CD4-positive, alpha-beta T cell treated with Interleukin-2 at 100 ng/mL for 4 hours (primary cell): ENCODE data around the gene TPRG1.

ENCODE experiments used
- DNase-seq: peaks from one replicate; pipeline ENCODE4 v3.0.0-alpha.2; 2020; ENCODE audit warnings: low spot score

The TPRG1 gene

GRCh38 chr3:189232790-189233189 lies 61.0 kb downstream of the TPRG1 start:
- DNase-seq: no peak

GRCh38 chr3:189233225-189233858 lies 61.6 kb downstream of the TPRG1 start:
- no peak for DNase-seq

- DNase-seq: no peak
Observed at GRCh38 chr3:189235214-189235613, 63.4 kb downstream of the TPRG1 start.

GRCh38 chr3:189236352-189236751 lies 64.6 kb downstream of the TPRG1 start:
- no peak for DNase-seq

- no peak for DNase-seq
Observed at GRCh38 chr3:189237526-189237925, 65.8 kb downstream of the TPRG1 start.

GRCh38 chr3:189238071-189238470 lies 66.3 kb downstream of the TPRG1 start:
- no peak for DNase-seq

- no peak for DNase-seq
Observed at GRCh38 chr3:189239616-189240015, 67.8 kb downstream of the TPRG1 start.

- DNase-seq: no peak
Observed at GRCh38 chr3:189249987-189250386, 78.2 kb downstream of the TPRG1 start.

- no peak for DNase-seq
Observed at GRCh38 chr3:189258261-189258660, 86.5 kb downstream of the TPRG1 start.

GRCh38 chr3:189260556-189261493 lies 89.1 kb downstream of the TPRG1 start:
- no peak for DNase-seq

- no peak for DNase-seq
Observed at GRCh38 chr3:189262746-189263145, 91.0 kb downstream of the TPRG1 start.

GRCh38 chr3:189267981-189268613 lies 96.3 kb downstream of the TPRG1 start:
- DNase-seq: no peak

GRCh38 chr3:189269365-189269764 lies 97.6 kb downstream of the TPRG1 start:
- no peak for DNase-seq

- DNase-seq: peak; percentile 29
Observed at GRCh38 chr3:189270248-189270832, 98.6 kb downstream of the TPRG1 start.

GRCh38 chr3:189272500-189273119 lies 100.8 kb downstream of the TPRG1 start:
- peak; percentile 17 for DNase-seq

- no peak for DNase-seq
Observed at GRCh38 chr3:189273736-189274135, 102.0 kb downstream of the TPRG1 start.

- no peak for DNase-seq
Observed at GRCh38 chr3:189275182-189275581, 103.4 kb downstream of the TPRG1 start.

GRCh38 chr3:189275852-189276251 lies 104.1 kb downstream of the TPRG1 start:
- no peak for DNase-seq

GRCh38 chr3:189276444-189277219 lies 104.9 kb downstream of the TPRG1 start:
- DNase-seq: no peak

GRCh38 chr3:189277711-189278110 lies 105.9 kb downstream of the TPRG1 start:
- no peak for DNase-seq

- no peak for DNase-seq
Observed at GRCh38 chr3:189278221-189278620, 106.5 kb downstream of the TPRG1 start.
